Measurements from ENCODE around the gene DPEP3. TPM values are rescaled to one million over a fixed set of nuclear protein-coding genes. Genes with fewer than 3 reads are reported as not detected.

DPEP3 gene
- total and polyA plus RNA-seq, 10 of the 15 experiments (the other 5 are each of a cell fraction or from before 2014, with no cell fraction given) = not detected

DNA sequence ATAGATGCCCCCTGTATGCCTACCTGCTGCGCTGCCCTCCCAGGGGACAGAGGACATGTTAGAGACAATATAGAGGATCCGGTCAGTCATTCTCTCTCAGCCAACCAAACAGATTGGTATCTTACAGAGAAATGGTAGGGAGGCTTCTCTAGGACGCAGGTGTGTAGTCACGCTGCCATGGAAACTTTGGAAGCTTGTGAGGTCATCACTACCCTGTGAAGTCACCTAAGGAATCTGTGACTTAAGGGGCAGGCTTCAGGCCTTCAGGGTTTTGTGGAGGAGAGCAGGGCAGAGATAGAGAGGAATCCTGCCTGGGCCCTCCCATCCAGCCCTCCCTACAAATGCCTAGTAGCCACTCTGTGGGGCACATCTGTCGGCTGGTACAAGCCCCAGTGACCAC, 35.4 kb upstream of the DPEP3 start, which contains the start of gene DPEP2NB:
Gene DPEP2NB (minus strand): TSS at position 231 of the 400 bp plus-strand sequence. CDS start 141 bp downstream, at position 90.
- WGBS (ENCODE audit: insufficient coverage, insufficient replicate concordance, low lambda C conversion rate, missing lambda C conversion rate) = 54% methylated on average over 5 of the region's 5 CpGs
- no peak within 1 kb of the TSS for H3K9ac ChIP-seq (ENCODE audit: control insufficient read depth, insufficient read depth, low read length)
- CTCF ChIA-PET = interaction anchor here (2.4 kb wide), 1 partner anchor 25 kb away, joined by 9 read pairs; no protein-coding TSS in a partner anchor
- no peak for TF ChIP-seq RELA (IDR thresholded peaks at IDR 0.05; ENCODE audit: borderline replicate concordance, partially characterized antibody)
- no peak for TF ChIP-seq NFXL1 (IDR thresholded peaks at IDR 0.05; ENCODE audit: borderline replicate concordance)
- TF ChIP-seq, protein P1, sequence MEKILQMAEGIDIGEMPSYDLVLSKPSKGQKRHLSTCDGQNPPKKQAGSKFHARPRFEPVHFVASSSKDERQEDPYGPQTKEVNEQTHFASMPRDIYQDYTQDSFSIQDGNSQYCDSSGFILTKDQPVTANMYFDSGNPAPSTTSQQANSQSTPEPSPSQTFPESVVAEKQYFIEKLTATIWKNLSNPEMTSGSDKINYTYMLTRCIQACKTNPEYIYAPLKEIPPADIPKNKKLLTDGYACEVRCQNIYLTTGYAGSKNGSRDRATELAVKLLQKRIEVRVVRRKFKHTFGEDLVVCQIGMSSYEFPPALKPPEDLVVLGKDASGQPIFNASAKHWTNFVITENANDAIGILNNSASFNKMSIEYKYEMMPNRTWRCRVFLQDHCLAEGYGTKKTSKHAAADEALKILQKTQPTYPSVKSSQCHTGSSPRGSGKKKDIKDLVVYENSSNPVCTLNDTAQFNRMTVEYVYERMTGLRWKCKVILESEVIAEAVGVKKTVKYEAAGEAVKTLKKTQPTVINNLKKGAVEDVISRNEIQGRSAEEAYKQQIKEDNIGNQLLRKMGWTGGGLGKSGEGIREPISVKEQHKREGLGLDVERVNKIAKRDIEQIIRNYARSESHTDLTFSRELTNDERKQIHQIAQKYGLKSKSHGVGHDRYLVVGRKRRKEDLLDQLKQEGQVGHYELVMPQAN (conservative IDR thresholded peaks at IDR 0.05) = no peak
- TF ChIP-seq, protein P2, sequence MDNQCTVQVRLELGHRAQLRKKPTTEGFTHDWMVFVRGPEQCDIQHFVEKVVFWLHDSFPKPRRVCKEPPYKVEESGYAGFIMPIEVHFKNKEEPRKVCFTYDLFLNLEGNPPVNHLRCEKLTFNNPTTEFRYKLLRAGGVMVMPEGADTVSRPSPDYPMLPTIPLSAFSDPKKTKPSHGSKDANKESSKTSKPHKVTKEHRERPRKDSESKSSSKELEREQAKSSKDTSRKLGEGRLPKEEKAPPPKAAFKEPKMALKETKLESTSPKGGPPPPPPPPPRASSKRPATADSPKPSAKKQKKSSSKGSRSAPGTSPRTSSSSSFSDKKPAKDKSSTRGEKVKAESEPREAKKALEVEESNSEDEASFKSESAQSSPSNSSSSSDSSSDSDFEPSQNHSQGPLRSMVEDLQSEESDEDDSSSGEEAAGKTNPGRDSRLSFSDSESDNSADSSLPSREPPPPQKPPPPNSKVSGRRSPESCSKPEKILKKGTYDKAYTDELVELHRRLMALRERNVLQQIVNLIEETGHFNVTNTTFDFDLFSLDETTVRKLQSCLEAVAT (IDR thresholded peaks at IDR 0.05) = no peak
- no peak for TF ChIP-seq GATAD2B (conservative IDR thresholded peaks at IDR 0.05; ENCODE audit: low read depth)
- TF ChIP-seq BMI1 (IDR thresholded peaks at IDR 0.05; ENCODE audit: borderline replicate concordance) = no peak
- TF ChIP-seq, protein P3, sequence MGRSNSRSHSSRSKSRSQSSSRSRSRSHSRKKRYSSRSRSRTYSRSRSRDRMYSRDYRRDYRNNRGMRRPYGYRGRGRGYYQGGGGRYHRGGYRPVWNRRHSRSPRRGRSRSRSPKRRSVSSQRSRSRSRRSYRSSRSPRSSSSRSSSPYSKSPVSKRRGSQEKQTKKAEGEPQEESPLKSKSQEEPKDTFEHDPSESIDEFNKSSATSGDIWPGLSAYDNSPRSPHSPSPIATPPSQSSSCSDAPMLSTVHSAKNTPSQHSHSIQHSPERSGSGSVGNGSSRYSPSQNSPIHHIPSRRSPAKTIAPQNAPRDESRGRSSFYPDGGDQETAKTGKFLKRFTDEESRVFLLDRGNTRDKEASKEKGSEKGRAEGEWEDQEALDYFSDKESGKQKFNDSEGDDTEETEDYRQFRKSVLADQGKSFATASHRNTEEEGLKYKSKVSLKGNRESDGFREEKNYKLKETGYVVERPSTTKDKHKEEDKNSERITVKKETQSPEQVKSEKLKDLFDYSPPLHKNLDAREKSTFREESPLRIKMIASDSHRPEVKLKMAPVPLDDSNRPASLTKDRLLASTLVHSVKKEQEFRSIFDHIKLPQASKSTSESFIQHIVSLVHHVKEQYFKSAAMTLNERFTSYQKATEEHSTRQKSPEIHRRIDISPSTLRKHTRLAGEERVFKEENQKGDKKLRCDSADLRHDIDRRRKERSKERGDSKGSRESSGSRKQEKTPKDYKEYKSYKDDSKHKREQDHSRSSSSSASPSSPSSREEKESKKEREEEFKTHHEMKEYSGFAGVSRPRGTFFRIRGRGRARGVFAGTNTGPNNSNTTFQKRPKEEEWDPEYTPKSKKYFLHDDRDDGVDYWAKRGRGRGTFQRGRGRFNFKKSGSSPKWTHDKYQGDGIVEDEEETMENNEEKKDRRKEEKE (IDR thresholded peaks at IDR 0.05) = no peak
- TF ChIP-seq, protein P4, sequence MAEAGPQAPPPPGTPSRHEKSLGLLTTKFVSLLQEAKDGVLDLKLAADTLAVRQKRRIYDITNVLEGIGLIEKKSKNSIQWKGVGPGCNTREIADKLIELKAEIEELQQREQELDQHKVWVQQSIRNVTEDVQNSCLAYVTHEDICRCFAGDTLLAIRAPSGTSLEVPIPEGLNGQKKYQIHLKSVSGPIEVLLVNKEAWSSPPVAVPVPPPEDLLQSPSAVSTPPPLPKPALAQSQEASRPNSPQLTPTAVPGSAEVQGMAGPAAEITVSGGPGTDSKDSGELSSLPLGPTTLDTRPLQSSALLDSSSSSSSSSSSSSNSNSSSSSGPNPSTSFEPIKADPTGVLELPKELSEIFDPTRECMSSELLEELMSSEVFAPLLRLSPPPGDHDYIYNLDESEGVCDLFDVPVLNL (IDR thresholded peaks at IDR 0.05; ENCODE audit: low read depth, low read length) = no peak
- no peak for TF ChIP-seq ZNF384 (IDR thresholded peaks at IDR 0.05; ENCODE audit: borderline replicate concordance, low read depth, low read length)
- TF ChIP-seq SMAD1 (IDR thresholded peaks at IDR 0.05; ENCODE audit: low read depth, partially characterized antibody) = no peak
- TF ChIP-seq PAX8 (IDR thresholded peaks at IDR 0.05) = no peak
- TF ChIP-seq TCF12 (IDR thresholded peaks at IDR 0.05; ENCODE audit: low read depth, low read length) = no peak
- no peak for TF ChIP-seq RCOR1 (conservative IDR thresholded peaks at IDR 0.05; ENCODE audit: low read depth, low read length)
- TF ChIP-seq PAX5 (IDR thresholded peaks at IDR 0.05; ENCODE audit: borderline replicate concordance, low read depth, low read length) = no peak
- TF ChIP-seq GABPA (IDR thresholded peaks at IDR 0.05; ENCODE audit: low read depth) = no peak
- TF ChIP-seq HDGF (IDR thresholded peaks at IDR 0.05) = no peak
- no peak for TF ChIP-seq SMC3 (IDR thresholded peaks at IDR 0.05; ENCODE audit: borderline replicate concordance, low read length)
- no peak for TF ChIP-seq ZNF274 (IDR thresholded peaks at IDR 0.05; ENCODE audit: insufficient read depth, insufficient read length)
- TF ChIP-seq ATF7 (IDR thresholded peaks at IDR 0.05; ENCODE audit: low read depth) = no peak

More for the DNA sequence above, 35.4 kb upstream of the DPEP3 start, which contains the start of gene DPEP2NB:
- Histone ChIP-seq H3K36me3 (ENCODE audit: control insufficient read depth in 2 of 2, insufficient read depth in 2 of 2, low read length in 1 of 2) (no peaks in the 10 kb centered on the region), H3K4me1 (ENCODE audit: control insufficient read depth, insufficient read depth, low read length) (no peaks in the 10 kb centered on the region), H4K20me1 (ENCODE audit: control insufficient read depth, insufficient read depth) (no peaks in the 10 kb centered on the region), H3K9me3 (replicated peaks; ENCODE audit: control insufficient read depth, insufficient read depth, low read length) (no peaks in the 10 kb centered on the region), H3K27me3 (replicated peaks in 1 of 2; ENCODE audit: control insufficient read depth in 2 of 2, insufficient read depth in 2 of 2, low read length in 1 of 2) (no peaks in the 10 kb centered on the region), H3K27ac (ENCODE audit: control insufficient read depth, insufficient read depth) (no peak within 1 kb of the TSS), H2AFZ (ENCODE audit: control insufficient read depth, low read depth, low read length) (no peak within 1 kb of the TSS), H3K4me2 (ENCODE audit: control insufficient read depth, insufficient read depth) (no peak within 1 kb of the TSS), H3K79me2 (ENCODE audit: control insufficient read depth, insufficient read depth, low read length) (no peaks in the 10 kb centered on the region), H3K4me3 (no peak within 1 kb of the TSS)
- ATAC-seq = no peak
- FAIRE-seq = no peak
- DNase-seq (ENCODE audit: low read depth, low spot score) = no peak
- no TSS peak for BruUV-seq (replicated peaks)
- ChIA-PET RAD21 (ENCODE audit: unreplicated experiment) (interaction anchor here (1.0 kb wide), 1 partner anchor 14 kb away, joined by 5 read pairs; no protein-coding TSS in a partner anchor), POLR2A (interaction anchor here (0.5 to 0.7 kb wide), 2 partner anchors 60 to 222 kb away, joined by 3 to 8 read pairs; no protein-coding TSS in a partner anchor), SMC1A (ENCODE audit: uncharacterized antibody, unreplicated experiment) (interaction anchor here (0.9 to 1.1 kb wide), 3 partner anchors 10 to 21 kb away, joined by 3 to 4 read pairs (median 3); no protein-coding TSS in a partner anchor)
- in situ Hi-C loops (cut with MboI) (no loop called here), intact Hi-C loops (cut with micrococcal nuclease; ENCODE audit: unreplicated experiment) (no loop called here)

Data from GM12878 (cell line).